CD14-positive monocyte (primary cell): ENCODE results near the gene HAND1. TPM values are rescaled to one million over a fixed set of nuclear protein-coding genes. Genes with fewer than 3 reads are reported as not detected.

ENCODE experiments used
- DNase-seq, 3 donors: peaks; one replicate each; pipeline ENCODE4 v3.0.0-alpha.2; 2011 to 2022
- H2AFZ ChIP-seq: 2 replicates; pipeline ENCODE4 v1.6.0; 2012; ENCODE audit warnings: mild to moderate bottlenecking, low read depth, low read length, inconsistent platforms; ENCODE audit not compliant: insufficient read depth, poor library complexity, severe bottlenecking
- H3K27ac ChIP-seq, 2 donors: 1 replicate in 1 of 2; 2 replicates in 1 of 2; pipeline ENCODE4 v1.5.1; 2012 to 2013; ENCODE audit warnings: low read length in 2 of 2, control low read depth in 1 of 2, inconsistent platforms in 1 of 2, low read depth in 1 of 2, mild to moderate bottlenecking in 1 of 2
- H3K27me3 ChIP-seq, 2 donors: one replicate each; pipeline versions ENCODE4 v1.6.0 to v1.6.1; 2011 to 2013; ENCODE audit warnings: low read length in 2 of 2; ENCODE audit not compliant: control insufficient read depth in 2 of 2, insufficient read depth in 2 of 2
- H3K36me3 ChIP-seq, 2 donors: replicated peaks in 1 of 2; 1 replicate in 1 of 2; 2 replicates in 1 of 2; pipeline versions ENCODE4 v1.5.1 to v1.6.1; 2012 to 2013; ENCODE audit warnings: low read length in 2 of 2, control low read depth in 1 of 2, inconsistent platforms in 1 of 2, mild to moderate bottlenecking in 1 of 2; ENCODE audit not compliant: insufficient read depth in 2 of 2, control insufficient read depth in 1 of 2
- H3K4me1 ChIP-seq, 2 donors: 1 replicate in 1 of 2; 2 replicates in 1 of 2; pipeline versions ENCODE4 v1.5.1 to v1.6.1; 2012 to 2013; ENCODE audit warnings: low read length in 2 of 2, control low read depth in 1 of 2, inconsistent platforms in 1 of 2, mild to moderate bottlenecking in 1 of 2, moderate library complexity in 1 of 2; ENCODE audit not compliant: insufficient read depth in 2 of 2, control insufficient read depth in 1 of 2
- H3K4me2 ChIP-seq: replicated peaks from 2 replicates; pipeline ENCODE3; 2012; ENCODE audit warnings: low read length, moderate library complexity, mild to moderate bottlenecking; ENCODE audit not compliant: poor library complexity, severe bottlenecking; ENCODE audit errors: extremely low read depth
- H3K4me3 ChIP-seq, 3 experiments: fragments of 200-600 bp in 1 of 3; sonication (generic) in 1 of 3; replicated peaks in 1 of 3; 1 replicate in 2 of 3; 2 replicates in 1 of 3; pipeline ENCODE4 v1.5.1; 2011 to 2013; ENCODE audit warnings: low read length in 3 of 3, mild to moderate bottlenecking in 3 of 3, control low read depth in 2 of 3, low read depth in 2 of 3, inconsistent platforms in 1 of 3, moderate library complexity in 1 of 3
- H3K79me2 ChIP-seq: 2 replicates; pipeline ENCODE4 v1.6.0; 2012; ENCODE audit warnings: mild to moderate bottlenecking, control low read depth, inconsistent platforms, low read length, moderate library complexity; ENCODE audit not compliant: insufficient read depth
- H3K9ac ChIP-seq: 2 replicates; pipeline ENCODE4 v1.6.0; 2017; ENCODE audit warnings: low read length, mild to moderate bottlenecking; ENCODE audit not compliant: insufficient read depth, poor library complexity, severe bottlenecking
- H3K9me3 ChIP-seq, 2 donors: replicated peaks in 1 of 2; 1 replicate in 1 of 2; 2 replicates in 1 of 2; pipeline versions ENCODE4 v1.5.1 to v1.6.1; 2012 to 2013; ENCODE audit warnings: low read length in 2 of 2, control low read depth in 1 of 2; ENCODE audit not compliant: control insufficient read depth in 1 of 2, insufficient read depth in 1 of 2
- H4K20me1 ChIP-seq: 2 replicates; pipeline ENCODE4 v1.6.0; 2012; ENCODE audit warnings: mild to moderate bottlenecking, low read length, control low read depth, moderate library complexity; ENCODE audit not compliant: insufficient read depth
- H3K27ac Mint-ChIP-seq, 7 donors: one replicate each; pipeline ENCODE4 v1.8.0; 2020; ENCODE audit warnings: mild to moderate bottlenecking in 7 of 7, mixed read lengths in 7 of 7, moderate library complexity in 6 of 7, inconsistent platforms in 2 of 7
- H3K27me3 Mint-ChIP-seq, 3 donors: one replicate each; pipeline ENCODE4 v1.8.0; 2021 to 2022; ENCODE audit warnings: low read depth in 3 of 3, mild to moderate bottlenecking in 3 of 3, mixed read lengths in 3 of 3, moderate library complexity in 3 of 3, inconsistent platforms in 1 of 3
- H3K36me3 Mint-ChIP-seq, 2 donors: one replicate each; pipeline ENCODE4 v1.8.0; 2020; ENCODE audit warnings: mixed read lengths in 2 of 2, inconsistent platforms in 1 of 2, mild to moderate bottlenecking in 1 of 2
- H3K4me1 Mint-ChIP-seq: one replicate; pipeline ENCODE4 v1.8.0; 2020; ENCODE audit warnings: mild to moderate bottlenecking, mixed read lengths
- H3K4me3 Mint-ChIP-seq, 2 donors: one replicate each; pipeline ENCODE4 v1.8.0; 2020; ENCODE audit warnings: mild to moderate bottlenecking in 2 of 2, mixed read lengths in 2 of 2, moderate library complexity in 1 of 2
- H3K9me3 Mint-ChIP-seq, 7 donors: one replicate each; pipeline ENCODE4 v1.8.0; 2020 to 2022; ENCODE audit warnings: mixed read lengths in 7 of 7, mild to moderate bottlenecking in 6 of 7, moderate library complexity in 6 of 7, inconsistent platforms in 2 of 7
- CTCF ChIP-seq: fragments of 200-600 bp; IDR thresholded peaks from one replicate; pipeline ENCODE4 v1.8.0; 2022; ENCODE audit warnings: antibody characterized with exemption, mild to moderate bottlenecking
- WGBS: methylation state at CpG from one replicate; pipeline ENCODE4 v1.1.5; 2013; ENCODE audit warnings: missing lambda C conversion rate; ENCODE audit not compliant: insufficient coverage; 5-methylcytosine and 5-hydroxymethylcytosine counted together
- intact Hi-C, 2 donors: fragments of 100-400 bp; cut with micrococcal nuclease; formaldehyde crosslinking; loops; one replicate each; pipeline versions ENCODE4 v1.15.0 to v1.15.1; 2023
- polyA plus RNA-seq, 3 donors: library from polyadenylated mRNA; depleted of rRNA in 1 of 3; unstranded in 2 of 3; stranded (reverse) in 1 of 3; fragments of 300-500 nt in 2 of 3; fragments of >200 nt in 1 of 3; fragmentation: Illumina TruSeq in 2 of 3; gene quantifications; 1 replicate in 2 of 3; 2 replicates in 1 of 3; pipeline ENCODE4 v1.2.3, GENCODE V29; 2012 to 2021

HAND1 gene
- polyA plus RNA-seq, 3 donors: not detected

GRCh38 chr5:154479160-154479943 lies 1.3 kb upstream of the HAND1 start:
- DNase-seq: no peak
- 2% methylated on average over 37 of the region's 44 CpGs for WGBS
- H3K4me3 ChIP-seq: no peak overlapping the region
- H3K4me1 ChIP-seq: peaks cover 10 to 26% of the 10 kb centered on the region in 2 donors
- H2AFZ ChIP-seq: no peak overlapping the region
- H3K27ac Mint-ChIP-seq: no peak overlapping the region
- H3K9ac ChIP-seq: no peak overlapping the region
- peaks cover 0 to 81% of the 10 kb centered on the region in 2 donors for H3K9me3 ChIP-seq
- no peak for TF ChIP-seq CTCF
- H3K36me3 Mint-ChIP-seq: peaks cover 8 to 18% of the 10 kb centered on the region in 2 donors
- H4K20me1 ChIP-seq: no peaks in the 10 kb centered on the region
- no peaks in the 10 kb centered on the region for H3K79me2 ChIP-seq
- peaks cover 46% of the 10 kb centered on the region for H3K4me1 Mint-ChIP-seq
- no peaks in the 10 kb centered on the region for H3K36me3 ChIP-seq
- H3K4me3 Mint-ChIP-seq: peak overlapping the region in 1 of 2 donors; percentile 87
- peaks cover 0 to 43% (median 22%) of the 10 kb centered on the region in 7 donors for H3K9me3 Mint-ChIP-seq
- H3K27ac ChIP-seq: no peak overlapping the region
- peaks cover 95 to 100% of the 10 kb centered on the region in 2 donors for H3K27me3 ChIP-seq
- peaks cover 98 to 100% (median 99%) of the 10 kb centered on the region in 3 donors for H3K27me3 Mint-ChIP-seq
- no peak overlapping the region for H3K4me2 ChIP-seq
- intact Hi-C loops: no loop called here

GRCh38 chr5:154478752-154479159 lies 729 bp upstream of the HAND1 start:
- Histone ChIP-seq H3K79me2 (no peaks in the 10 kb centered on the region), H3K27ac (no peak overlapping the region), H4K20me1 (no peaks in the 10 kb centered on the region), H3K9me3 (peaks cover 0 to 84% of the 10 kb centered on the region in 2 donors), H3K36me3 (no peaks in the 10 kb centered on the region), H3K4me2 (no peak overlapping the region), H3K27me3 (peaks cover 95 to 100% of the 10 kb centered on the region in 2 donors), H3K4me3 (no peak overlapping the region), H3K4me1 (peaks cover 10 to 26% of the 10 kb centered on the region in 2 donors), H3K9ac (no peak overlapping the region), H2AFZ (no peak overlapping the region)
- Mint-ChIP-seq H3K27ac (no peak overlapping the region), H3K9me3 (peaks cover 0 to 44% (median 19%) of the 10 kb centered on the region in 7 donors), H3K4me1 (peaks cover 49% of the 10 kb centered on the region), H3K36me3 (peaks cover 8 to 14% of the 10 kb centered on the region in 2 donors), H3K4me3 (peak overlapping the region in 1 of 2 donors; percentile 87), H3K27me3 (peaks cover 98 to 100% (median 99%) of the 10 kb centered on the region in 3 donors)
- 3% methylated on average over 17 of the region's 27 CpGs for WGBS
- DNase-seq: no peak
- no peak for TF ChIP-seq CTCF
- intact Hi-C loops: no loop called here
